Mammary epithelial cell (primary cell): ENCODE measurements around the gene TRAF1.

Source experiments
- CTCF ChIP-seq, 2 donors: IDR thresholded peaks in 1 of 2; conservative IDR thresholded peaks in 1 of 2; 2 replicates each; pipeline ENCODE4 v1.5.1; 2011 to 2012; ENCODE audit warnings: inconsistent platforms in 2 of 2, low read length in 2 of 2, mild to moderate bottlenecking in 2 of 2, control low read depth in 1 of 2, low read depth in 1 of 2; ENCODE audit not compliant: insufficient read depth in 1 of 2; ENCODE audit errors: extremely low read depth in 1 of 2
- EZH2 ChIP-seq: IDR thresholded peaks from 2 replicates; pipeline ENCODE4 v1.6.1; 2012; ENCODE audit warnings: low read length, inconsistent platforms, borderline replicate concordance

GRCh38 chr9:120868339-120868675, 58.3 kb downstream of the TRAF1 start:
- TF ChIP-seq CTCF (conservative IDR thresholded peaks at IDR 0.05 in 1 of 2, IDR thresholded peaks at IDR 0.05 in 1 of 2; ENCODE audit: extremely low read depth in 1 of 2, insufficient read depth in 1 of 2, low read depth in 1 of 2, low read length in 2 of 2), result peak in 1 of 2 donors; percentile 16
- no peak for TF ChIP-seq EZH2
